ENCODE data around the gene LASP1NB.

Gene LASP1NB

DNA sequence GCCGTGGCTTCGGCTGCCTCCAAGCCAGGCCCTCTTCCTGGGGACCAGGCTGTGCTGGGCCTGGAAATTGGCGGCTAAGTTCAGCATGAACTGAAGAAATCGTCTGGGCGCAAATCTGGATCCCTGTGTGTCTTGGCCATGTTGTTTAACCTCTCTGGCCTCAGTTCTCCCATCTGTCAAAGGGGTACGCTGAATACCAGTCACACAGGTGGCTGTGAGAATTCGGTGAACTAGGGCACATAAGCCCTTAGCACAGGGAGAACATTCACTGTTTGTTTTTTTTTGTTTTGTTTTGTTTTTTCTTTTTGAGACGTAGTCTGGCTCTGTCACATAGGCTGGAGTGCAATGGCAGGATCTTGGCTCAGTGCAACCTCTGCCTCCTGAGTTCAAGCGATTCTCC, 36.6 kb upstream of the LASP1NB start:
- Histone ChIP-seq H3K36me3 (ENCODE audit: control insufficient read depth, insufficient read depth, low read length) (peaks cover 65% of the 10 kb centered on the region), H3K4me3 (ENCODE audit: low read depth, low read length) (no peak overlapping the region), H3K9ac (ENCODE audit: low read depth, low read length) (no peak overlapping the region), H3K27me3 (ENCODE audit: control insufficient read depth, insufficient read depth, low read length) (no peaks in the 10 kb centered on the region), H3K9me3 (ENCODE audit: control insufficient read depth, insufficient read depth, low read length) (no peaks in the 10 kb centered on the region), H3K4me1 (ENCODE audit: control insufficient read depth, insufficient read depth, low read length) (peaks cover 17% of the 10 kb centered on the region), H3K27ac (ENCODE audit: low read depth, low read length) (no peak overlapping the region)

DNA sequence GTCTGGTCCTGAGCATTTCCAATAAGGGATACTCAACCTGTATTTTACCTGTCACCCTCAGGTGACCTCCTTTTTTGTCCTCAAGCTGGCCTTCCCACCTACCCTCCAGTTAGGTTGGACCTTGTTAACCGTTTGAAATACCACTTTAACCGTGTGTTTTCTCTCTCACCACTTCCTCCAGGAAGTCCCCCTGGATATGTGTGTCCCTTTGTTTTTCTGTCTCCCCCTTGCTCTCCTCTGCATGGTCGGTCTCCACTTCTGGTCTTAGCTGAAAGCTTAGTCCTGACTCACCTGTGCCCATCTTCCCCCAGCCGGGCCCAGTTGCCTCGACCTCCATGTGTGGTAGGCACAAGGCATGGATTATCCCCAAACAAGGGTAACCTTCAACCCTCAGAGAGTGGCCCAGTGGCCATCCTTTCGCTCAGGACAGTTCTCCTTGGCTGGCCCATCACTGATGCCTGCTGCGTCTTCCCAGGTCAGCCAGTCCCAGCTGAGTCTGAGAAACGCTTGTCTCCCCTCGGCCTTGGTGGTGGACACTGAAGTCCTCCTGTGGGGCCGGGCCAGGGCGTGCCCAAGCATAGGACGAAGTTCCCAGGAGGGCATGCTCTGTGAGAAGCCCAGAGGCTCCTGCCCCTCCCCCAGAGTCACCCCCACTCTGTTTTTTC, 35.5 kb upstream of the LASP1NB start:
- no peak overlapping the region for H3K27ac ChIP-seq (ENCODE audit: low read depth, low read length)
- H3K9me3 ChIP-seq (ENCODE audit: control insufficient read depth, insufficient read depth, low read length) = no peaks in the 10 kb centered on the region
- H3K4me1 ChIP-seq (ENCODE audit: control insufficient read depth, insufficient read depth, low read length) = peaks cover 17% of the 10 kb centered on the region
- no peak overlapping the region for H3K4me3 ChIP-seq (ENCODE audit: low read depth, low read length)
- peaks cover 71% of the 10 kb centered on the region for H3K36me3 ChIP-seq (ENCODE audit: control insufficient read depth, insufficient read depth, low read length)
- no peak overlapping the region for H3K9ac ChIP-seq (ENCODE audit: low read depth, low read length)
- H3K27me3 ChIP-seq (ENCODE audit: control insufficient read depth, insufficient read depth, low read length) = no peaks in the 10 kb centered on the region

DNA sequence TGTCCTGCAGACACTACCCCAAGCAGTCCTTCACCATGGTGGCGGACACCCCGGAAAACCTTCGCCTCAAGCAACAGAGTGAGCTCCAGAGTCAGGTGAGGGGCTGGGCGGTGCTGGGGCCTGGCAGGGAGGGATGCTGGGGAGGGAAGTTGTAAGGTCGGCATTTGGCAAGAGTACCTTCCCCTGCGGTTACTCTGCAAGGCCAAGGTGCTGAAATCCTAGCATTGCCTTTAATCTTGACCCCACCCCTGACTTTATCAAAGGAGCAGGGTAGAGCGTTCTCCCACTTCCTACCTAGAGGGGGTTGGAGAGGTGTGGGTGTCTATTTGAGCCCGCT, 35.0 kb upstream of the LASP1NB start:
- Histone ChIP-seq H3K27ac (ENCODE audit: low read depth, low read length) (no peak overlapping the region), H3K27me3 (ENCODE audit: control insufficient read depth, insufficient read depth, low read length) (no peaks in the 10 kb centered on the region), H3K9ac (ENCODE audit: low read depth, low read length) (no peak overlapping the region), H3K36me3 (ENCODE audit: control insufficient read depth, insufficient read depth, low read length) (peaks cover 67% of the 10 kb centered on the region), H3K9me3 (ENCODE audit: control insufficient read depth, insufficient read depth, low read length) (no peaks in the 10 kb centered on the region), H3K4me1 (ENCODE audit: control insufficient read depth, insufficient read depth, low read length) (peaks cover 12% of the 10 kb centered on the region), H3K4me3 (ENCODE audit: low read depth, low read length) (no peak overlapping the region)

GRCh38 chr17:38891441-38891840, 34.0 kb upstream of the LASP1NB start:
- Histone ChIP-seq H3K27ac (ENCODE audit: low read depth, low read length) (no peak overlapping the region), H3K36me3 (ENCODE audit: control insufficient read depth, insufficient read depth, low read length) (peaks cover 69% of the 10 kb centered on the region), H3K9me3 (ENCODE audit: control insufficient read depth, insufficient read depth, low read length) (no peaks in the 10 kb centered on the region), H3K9ac (ENCODE audit: low read depth, low read length) (no peak overlapping the region), H3K27me3 (ENCODE audit: control insufficient read depth, insufficient read depth, low read length) (no peaks in the 10 kb centered on the region), H3K4me1 (ENCODE audit: control insufficient read depth, insufficient read depth, low read length) (peaks cover 9% of the 10 kb centered on the region; the same call in 1 of the 2 replicates), H3K4me3 (ENCODE audit: low read depth, low read length) (no peak overlapping the region)

GRCh38 chr17:38892083-38892482, 33.3 kb upstream of the LASP1NB start:
- no peak overlapping the region for H3K4me3 ChIP-seq (ENCODE audit: low read depth, low read length)
- H3K27ac ChIP-seq (ENCODE audit: low read depth, low read length) = no peak overlapping the region
- no peak overlapping the region for H3K9ac ChIP-seq (ENCODE audit: low read depth, low read length)
- peaks cover 11% of the 10 kb centered on the region; the same call in 1 of the 2 replicates for H3K4me1 ChIP-seq (ENCODE audit: control insufficient read depth, insufficient read depth, low read length)
- no peaks in the 10 kb centered on the region for H3K27me3 ChIP-seq (ENCODE audit: control insufficient read depth, insufficient read depth, low read length)
- H3K36me3 ChIP-seq (ENCODE audit: control insufficient read depth, insufficient read depth, low read length) = peaks cover 73% of the 10 kb centered on the region
- H3K9me3 ChIP-seq (ENCODE audit: control insufficient read depth, insufficient read depth, low read length) = no peaks in the 10 kb centered on the region

DNA sequence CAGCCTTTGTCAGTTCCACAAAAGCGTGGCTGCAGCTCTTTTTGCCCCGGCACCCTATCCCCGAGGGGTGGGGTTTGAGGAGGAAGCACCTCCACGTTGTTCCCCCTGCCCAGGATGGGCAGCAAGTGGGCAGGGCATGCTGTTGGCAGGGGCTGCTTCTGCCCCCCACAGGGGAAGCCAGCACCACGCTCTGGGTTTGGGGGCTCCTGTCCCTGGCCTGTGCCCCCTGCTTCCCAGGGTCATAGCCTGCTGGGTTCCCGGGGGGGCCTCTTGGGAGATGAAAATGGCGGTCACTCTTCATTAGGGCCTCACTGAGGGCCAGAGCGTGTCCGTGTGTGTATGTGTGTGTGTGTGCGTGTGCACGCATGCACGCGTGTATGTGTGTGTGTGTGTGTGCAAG, 32.8 kb upstream of the LASP1NB start:
- no peaks in the 10 kb centered on the region for H3K27me3 ChIP-seq (ENCODE audit: control insufficient read depth, insufficient read depth, low read length)
- H3K9ac ChIP-seq (ENCODE audit: low read depth, low read length) = no peak overlapping the region
- no peaks in the 10 kb centered on the region for H3K9me3 ChIP-seq (ENCODE audit: control insufficient read depth, insufficient read depth, low read length)
- peaks cover 11% of the 10 kb centered on the region; the same call in 1 of the 2 replicates for H3K4me1 ChIP-seq (ENCODE audit: control insufficient read depth, insufficient read depth, low read length)
- peaks cover 70% of the 10 kb centered on the region for H3K36me3 ChIP-seq (ENCODE audit: control insufficient read depth, insufficient read depth, low read length)
- H3K4me3 ChIP-seq (ENCODE audit: low read depth, low read length) = no peak overlapping the region
- H3K27ac ChIP-seq (ENCODE audit: low read depth, low read length) = no peak overlapping the region

DNA sequence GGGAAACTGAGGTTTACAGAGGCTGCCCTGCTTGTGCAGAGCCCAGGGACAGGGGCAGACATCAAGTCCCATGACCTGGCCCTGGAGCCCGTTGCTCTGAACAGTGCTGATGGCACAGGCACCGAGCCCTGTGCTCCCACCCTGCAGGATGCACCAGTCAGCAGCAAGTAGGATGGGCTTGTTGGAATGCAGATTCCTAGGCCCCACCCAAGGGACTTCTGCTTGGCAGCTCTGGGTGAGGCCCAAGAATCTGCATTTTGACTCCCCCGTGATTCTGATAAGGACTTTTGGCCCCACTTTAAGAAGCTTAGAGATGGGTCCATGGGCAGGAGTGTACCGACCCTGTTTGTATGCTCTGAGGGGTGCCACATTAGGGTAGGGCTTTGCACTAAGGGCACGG, 32.3 kb upstream of the LASP1NB start:
- Histone ChIP-seq H3K4me3 (ENCODE audit: low read depth, low read length) (no peak overlapping the region), H3K9me3 (ENCODE audit: control insufficient read depth, insufficient read depth, low read length) (no peaks in the 10 kb centered on the region), H3K36me3 (ENCODE audit: control insufficient read depth, insufficient read depth, low read length) (peaks cover 71% of the 10 kb centered on the region), H3K27me3 (ENCODE audit: control insufficient read depth, insufficient read depth, low read length) (no peaks in the 10 kb centered on the region), H3K4me1 (ENCODE audit: control insufficient read depth, insufficient read depth, low read length) (peaks cover 11% of the 10 kb centered on the region; the same call in 1 of the 2 replicates), H3K9ac (ENCODE audit: low read depth, low read length) (no peak overlapping the region), H3K27ac (ENCODE audit: low read depth, low read length) (no peak overlapping the region)

- Histone ChIP-seq H3K27ac (ENCODE audit: low read depth, low read length) (no peak overlapping the region), H3K9me3 (ENCODE audit: control insufficient read depth, insufficient read depth, low read length) (no peaks in the 10 kb centered on the region), H3K27me3 (ENCODE audit: control insufficient read depth, insufficient read depth, low read length) (no peaks in the 10 kb centered on the region), H3K9ac (ENCODE audit: low read depth, low read length) (no peak overlapping the region), H3K36me3 (ENCODE audit: control insufficient read depth, insufficient read depth, low read length) (peaks cover 74% of the 10 kb centered on the region), H3K4me1 (ENCODE audit: control insufficient read depth, insufficient read depth, low read length) (peaks cover 11% of the 10 kb centered on the region; the same call in 1 of the 2 replicates), H3K4me3 (ENCODE audit: low read depth, low read length) (no peak overlapping the region)
Observed at GRCh38 chr17:38893607-38894006, 31.8 kb upstream of the LASP1NB start.

DNA sequence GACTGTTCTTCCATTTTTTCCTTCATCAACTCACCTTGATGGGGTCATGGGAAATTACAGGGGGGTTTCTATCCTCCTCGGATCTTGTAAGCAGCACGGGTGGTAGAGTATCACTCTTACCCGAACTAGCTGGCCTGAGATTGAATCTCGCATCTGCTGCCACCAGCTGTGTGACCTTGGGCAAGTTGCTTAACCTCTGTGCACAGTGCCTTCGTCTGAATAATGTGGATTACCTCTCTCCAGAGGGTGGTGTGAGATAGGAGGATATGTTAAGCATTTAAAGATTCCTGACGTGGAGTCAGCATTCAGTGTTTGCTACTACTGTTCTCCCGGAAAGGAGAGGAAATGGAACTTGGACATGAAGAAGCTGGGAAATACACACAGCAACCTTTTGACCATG, 31.1 kb upstream of the LASP1NB start:
- H3K27me3 ChIP-seq (ENCODE audit: control insufficient read depth, insufficient read depth, low read length) = no peaks in the 10 kb centered on the region
- H3K36me3 ChIP-seq (ENCODE audit: control insufficient read depth, insufficient read depth, low read length) = peaks cover 76% of the 10 kb centered on the region
- H3K4me1 ChIP-seq (ENCODE audit: control insufficient read depth, insufficient read depth, low read length) = peaks cover 11% of the 10 kb centered on the region; the same call in 1 of the 2 replicates
- H3K4me3 ChIP-seq (ENCODE audit: low read depth, low read length) = no peak overlapping the region
- no peaks in the 10 kb centered on the region for H3K9me3 ChIP-seq (ENCODE audit: control insufficient read depth, insufficient read depth, low read length)
- H3K27ac ChIP-seq (ENCODE audit: low read depth, low read length) = no peak overlapping the region
- no peak overlapping the region for H3K9ac ChIP-seq (ENCODE audit: low read depth, low read length)

DNA sequence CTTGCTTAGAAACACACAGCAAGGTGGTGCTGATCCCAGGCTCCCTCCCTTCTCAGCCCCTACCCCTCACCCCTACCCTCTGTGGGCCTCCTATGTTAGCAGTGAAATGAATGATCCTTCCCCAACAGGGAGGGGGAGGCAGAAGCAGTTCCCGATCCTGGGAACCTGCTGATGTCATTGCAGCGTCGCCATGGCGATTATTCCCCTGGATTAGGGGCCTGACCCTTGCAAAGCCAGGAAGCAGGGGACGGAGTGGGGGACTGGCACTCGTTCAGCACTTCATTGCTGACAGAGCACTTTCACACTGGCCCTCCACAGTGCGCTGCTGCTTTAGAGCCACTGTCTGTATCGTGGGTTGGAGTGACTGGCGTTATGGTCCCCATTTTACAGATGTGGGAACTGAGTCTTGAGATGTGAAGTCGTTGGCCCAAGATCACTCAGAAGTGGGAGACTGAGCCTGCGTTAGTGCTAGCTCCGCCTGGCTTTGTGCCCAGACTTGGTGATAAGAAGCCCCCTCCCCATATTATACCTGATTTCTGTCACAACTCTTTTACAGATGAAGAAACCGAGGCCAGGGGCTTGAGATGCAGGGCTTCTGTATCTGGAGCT, 29.0 kb upstream of the LASP1NB start:
- Histone ChIP-seq H3K36me3 (ENCODE audit: control insufficient read depth, insufficient read depth, low read length) (peaks cover 69% of the 10 kb centered on the region), H3K27ac (ENCODE audit: low read depth, low read length) (peak overlapping the region; percentile 36)

DNA sequence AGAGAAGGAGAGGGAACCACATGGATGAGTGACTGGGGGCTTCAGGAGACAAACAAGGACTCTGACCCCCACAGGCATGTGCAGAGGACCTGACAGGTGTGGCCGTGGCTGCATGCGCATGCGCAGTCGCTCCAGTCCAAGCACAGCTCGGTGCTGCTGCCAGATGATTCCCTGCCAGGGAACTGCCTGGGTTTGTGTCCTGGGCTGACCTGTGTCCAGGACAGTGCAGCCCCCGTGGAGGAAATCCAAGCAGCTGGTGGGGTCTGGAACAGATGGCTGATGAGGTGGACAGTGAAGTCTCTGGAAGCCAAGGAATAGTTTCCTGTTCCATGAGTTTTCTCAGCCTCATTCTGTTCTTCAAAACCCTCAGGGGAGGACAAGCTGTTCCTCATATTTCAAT, 28.2 kb upstream of the LASP1NB start:
- no peak overlapping the region for H3K4me3 ChIP-seq (ENCODE audit: low read depth, low read length)
- H3K27ac ChIP-seq (ENCODE audit: low read depth, low read length) = no peak overlapping the region
- peaks cover 62% of the 10 kb centered on the region for H3K36me3 ChIP-seq (ENCODE audit: control insufficient read depth, insufficient read depth, low read length)
- no peaks in the 10 kb centered on the region for H3K9me3 ChIP-seq (ENCODE audit: control insufficient read depth, insufficient read depth, low read length)
- H3K4me1 ChIP-seq (ENCODE audit: control insufficient read depth, insufficient read depth, low read length) = peaks cover 19% of the 10 kb centered on the region; the same call in 1 of the 2 replicates
- no peak overlapping the region for H3K9ac ChIP-seq (ENCODE audit: low read depth, low read length)
- no peaks in the 10 kb centered on the region for H3K27me3 ChIP-seq (ENCODE audit: control insufficient read depth, insufficient read depth, low read length)

More for the DNA sequence above, 29.0 kb upstream of the LASP1NB start:
- H3K9me3 ChIP-seq (ENCODE audit: control insufficient read depth, insufficient read depth, low read length) = no peaks in the 10 kb centered on the region
- no peak overlapping the region for H3K4me3 ChIP-seq (ENCODE audit: low read depth, low read length)
- no peaks in the 10 kb centered on the region for H3K27me3 ChIP-seq (ENCODE audit: control insufficient read depth, insufficient read depth, low read length)
- H3K4me1 ChIP-seq (ENCODE audit: control insufficient read depth, insufficient read depth, low read length) = peaks cover 19% of the 10 kb centered on the region; the same call in 1 of the 2 replicates
- H3K9ac ChIP-seq (ENCODE audit: low read depth, low read length) = no peak overlapping the region
